Colonic mucosa (tissue), 4 donors: Measurements from ENCODE around the gene TEPSIN. TPM values are rescaled to one million over a fixed set of nuclear protein-coding genes. Genes with fewer than 3 reads are reported as not detected.
A peak's percentile ranks its signal among the peaks of the same experiment; 100 is the strongest.

Source experiments
- DNase-seq: peaks from one replicate; pipeline ENCODE4 v3.0.0-alpha.2; 2020
- H3K27ac ChIP-seq: fragments of 200-600 bp; one replicate; pipeline ENCODE4 v1.8.0; 2021
- H3K27me3 ChIP-seq: fragments of 200-600 bp; one replicate; pipeline ENCODE4 v1.8.0; 2021
- H3K36me3 ChIP-seq: fragments of 200-600 bp; one replicate; pipeline ENCODE4 v1.8.0; 2021
- H3K4me1 ChIP-seq: fragments of 200-600 bp; one replicate; pipeline ENCODE4 v1.8.0; 2021; ENCODE audit warnings: mild to moderate bottlenecking
- H3K4me3 ChIP-seq: fragments of 200-600 bp; one replicate; pipeline ENCODE4 v1.8.0; 2021
- H3K9ac ChIP-seq, 2 donors: one replicate each; pipeline ENCODE4 v1.7.0; 2013; ENCODE audit warnings: control low read depth in 2 of 2, low read depth in 2 of 2, low read length in 2 of 2
- H3K9me3 ChIP-seq: fragments of 200-600 bp; one replicate; pipeline ENCODE4 v1.8.0; 2021
- intact Hi-C: fragments of 100-400 bp; cut with DNase I; formaldehyde crosslinking; loops from one replicate; pipeline ENCODE4 v1.14.1; 2022
- total RNA-seq, 2 donors: library from RNA; stranded (reverse); fragmentation: NEBNext Ultra II Directional in 1 of 2; extraction: Animal tissue kit (Norgen Biotek cat#: 25700) in 1 of 2; gene quantifications; one replicate each; pipeline ENCODE4 v1.2.1, GENCODE V29; 2021
- TF ChIP-seq, protein P1 (sequence below): fragments of 200-600 bp; IDR thresholded peaks from one replicate; pipeline ENCODE4 v1.8.0; 2022; ENCODE audit warnings: antibody characterized with exemption, mild to moderate bottlenecking
- donor health status: healthy.
- donor health status: DM: no; HTN: no; CAD: no.
- donor health status: DM: no; HTN: no; CAD: no.

The TEPSIN gene
- total RNA-seq, 2 donors from 2014 or later: 29.3 to 46.7 TPM

DNA sequence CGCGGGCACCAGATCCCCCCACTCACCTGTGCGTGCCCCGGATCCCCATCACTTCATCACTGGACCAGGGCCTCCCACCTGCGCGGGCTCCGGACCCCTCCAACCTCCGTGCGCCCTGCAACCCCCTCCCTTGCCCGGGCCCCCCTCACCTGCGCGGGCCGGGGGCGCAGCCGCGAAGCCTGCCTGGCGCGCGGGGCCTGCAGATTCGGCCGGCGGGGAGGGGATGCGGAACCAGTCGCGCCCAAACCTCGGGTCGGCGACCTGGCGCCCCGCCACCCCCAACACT lies 16.3 kb downstream of the TEPSIN start:
- peak overlapping the region; percentile 87 for H3K4me3 ChIP-seq
- no peaks in the 10 kb centered on the region for H3K27me3 ChIP-seq
- DNase-seq: no peak
- peaks cover 14% of the 10 kb centered on the region for H3K4me1 ChIP-seq
- TF ChIP-seq, protein P1, sequence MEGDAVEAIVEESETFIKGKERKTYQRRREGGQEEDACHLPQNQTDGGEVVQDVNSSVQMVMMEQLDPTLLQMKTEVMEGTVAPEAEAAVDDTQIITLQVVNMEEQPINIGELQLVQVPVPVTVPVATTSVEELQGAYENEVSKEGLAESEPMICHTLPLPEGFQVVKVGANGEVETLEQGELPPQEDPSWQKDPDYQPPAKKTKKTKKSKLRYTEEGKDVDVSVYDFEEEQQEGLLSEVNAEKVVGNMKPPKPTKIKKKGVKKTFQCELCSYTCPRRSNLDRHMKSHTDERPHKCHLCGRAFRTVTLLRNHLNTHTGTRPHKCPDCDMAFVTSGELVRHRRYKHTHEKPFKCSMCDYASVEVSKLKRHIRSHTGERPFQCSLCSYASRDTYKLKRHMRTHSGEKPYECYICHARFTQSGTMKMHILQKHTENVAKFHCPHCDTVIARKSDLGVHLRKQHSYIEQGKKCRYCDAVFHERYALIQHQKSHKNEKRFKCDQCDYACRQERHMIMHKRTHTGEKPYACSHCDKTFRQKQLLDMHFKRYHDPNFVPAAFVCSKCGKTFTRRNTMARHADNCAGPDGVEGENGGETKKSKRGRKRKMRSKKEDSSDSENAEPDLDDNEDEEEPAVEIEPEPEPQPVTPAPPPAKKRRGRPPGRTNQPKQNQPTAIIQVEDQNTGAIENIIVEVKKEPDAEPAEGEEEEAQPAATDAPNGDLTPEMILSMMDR: no peak
- H3K27ac ChIP-seq: no peak overlapping the region
- peak overlapping the region; percentile 63 to 84 for H3K9ac ChIP-seq
- intact Hi-C loops: no loop called here
- no peaks in the 10 kb centered on the region for H3K9me3 ChIP-seq
- no peaks in the 10 kb centered on the region for H3K36me3 ChIP-seq

DNA sequence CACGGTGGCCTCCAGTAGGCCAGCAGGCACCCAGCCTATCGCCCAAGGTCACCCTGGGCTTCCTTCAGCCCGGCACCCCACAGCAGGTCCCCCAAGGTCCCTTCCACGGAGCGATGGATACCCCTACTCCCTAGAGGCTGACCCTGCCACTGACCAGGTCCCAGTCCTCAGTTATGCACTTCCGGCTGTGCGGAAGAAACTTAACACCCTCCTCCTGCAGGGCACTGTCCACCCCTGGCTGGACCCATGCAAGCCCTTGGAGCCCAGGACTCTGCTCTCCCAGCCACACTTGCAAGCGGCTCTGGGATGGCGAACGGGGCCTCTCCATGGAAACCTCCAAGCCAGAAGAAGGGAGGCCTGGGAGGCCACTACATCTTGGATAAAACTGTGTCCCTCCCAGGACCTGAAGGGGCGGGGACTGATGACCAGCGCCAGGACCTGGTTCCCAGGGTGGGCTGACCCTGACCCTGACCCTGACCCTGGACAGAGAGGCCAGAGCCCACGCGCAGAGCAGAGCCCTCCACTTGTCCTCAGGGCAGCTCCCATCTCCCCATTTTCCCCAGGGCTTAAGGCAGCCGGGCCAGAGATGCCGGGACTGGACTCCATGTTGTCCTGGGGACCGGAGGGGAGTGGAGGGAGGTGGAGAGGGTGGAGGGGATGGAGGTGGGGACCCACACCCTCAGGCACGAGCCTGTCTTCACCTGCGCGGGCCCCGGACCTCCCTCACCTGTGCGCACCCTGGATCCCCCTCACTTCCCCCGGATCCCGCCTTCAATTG lies 16.8 kb downstream of the TEPSIN start:
- intact Hi-C loops: no loop called here
- no peaks in the 10 kb centered on the region for H3K27me3 ChIP-seq
- TF ChIP-seq, protein P1: no peak
- peaks cover 14% of the 10 kb centered on the region for H3K4me1 ChIP-seq
- H3K36me3 ChIP-seq: no peaks in the 10 kb centered on the region
- H3K27ac ChIP-seq: no peak overlapping the region
- peak overlapping the region; percentile 63 to 84 for H3K9ac ChIP-seq
- peak overlapping the region; percentile 87 for H3K4me3 ChIP-seq
- no peak for DNase-seq
- no peaks in the 10 kb centered on the region for H3K9me3 ChIP-seq

DNA sequence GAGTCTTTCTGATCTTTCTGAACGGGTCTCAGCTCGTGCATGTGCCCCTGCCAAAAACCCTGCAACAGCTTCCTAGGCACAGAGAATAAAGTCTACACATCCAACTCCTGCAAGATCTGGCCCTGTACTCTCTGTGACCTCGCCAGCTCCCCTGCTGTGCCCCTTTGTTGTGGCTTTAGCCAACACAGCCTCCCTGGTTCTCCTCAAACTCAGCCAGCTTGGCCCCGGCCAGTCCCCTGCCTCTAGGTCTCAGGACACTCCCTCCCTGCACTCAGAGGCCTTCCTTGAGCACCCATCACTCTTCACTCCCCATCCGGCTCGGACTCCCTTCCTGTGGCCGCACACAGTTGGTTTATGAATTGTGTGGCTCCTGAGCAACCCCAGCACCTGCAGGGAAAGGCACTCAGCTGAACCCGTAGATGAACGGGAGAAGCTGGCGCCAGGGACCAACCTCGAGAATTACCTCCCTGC lies 17.4 kb downstream of the TEPSIN start:
- Histone ChIP-seq H3K36me3 (no peaks in the 10 kb centered on the region), H3K4me1 (peaks cover 14% of the 10 kb centered on the region), H3K27me3 (no peaks in the 10 kb centered on the region), H3K4me3 (no peak overlapping the region), H3K27ac (no peak overlapping the region), H3K9ac (no peak overlapping the region), H3K9me3 (no peaks in the 10 kb centered on the region)
- no peak for DNase-seq
- TF ChIP-seq, protein P1: no peak
- intact Hi-C loops: no loop called here

DNA sequence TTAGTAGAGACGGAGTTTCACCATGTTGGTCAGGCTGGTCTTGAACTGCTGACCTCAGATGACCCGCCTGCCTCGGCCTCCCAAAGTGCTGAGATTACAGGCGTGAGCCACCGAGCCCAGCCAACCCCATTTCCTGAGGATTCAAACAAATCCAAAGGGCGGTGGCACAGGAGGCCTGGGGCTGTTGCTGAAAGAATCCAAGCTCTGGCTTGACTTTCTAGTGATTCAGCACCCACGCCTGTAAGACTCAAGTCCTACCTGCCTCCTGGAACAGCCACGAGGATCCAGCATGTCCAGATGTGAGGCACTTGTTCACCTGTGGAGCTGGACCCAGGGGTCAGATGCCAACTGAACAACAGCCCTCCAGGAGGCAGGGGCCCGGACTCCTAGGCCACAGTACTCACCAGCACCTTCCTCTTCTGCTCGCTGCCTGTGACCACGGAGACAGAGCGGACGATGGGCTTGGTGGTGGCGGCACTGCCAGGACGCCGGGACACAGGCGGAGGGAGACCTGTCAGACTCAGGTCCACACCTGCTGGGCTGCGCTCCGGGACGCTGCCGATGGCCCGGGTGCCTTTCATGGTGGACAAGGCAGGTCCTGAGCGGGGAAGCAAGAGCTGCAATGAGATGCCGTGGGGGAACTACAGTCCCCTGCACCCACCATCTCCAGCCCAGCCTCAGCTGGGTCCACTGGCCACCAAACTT lies 19.2 kb downstream of the TEPSIN start:
- H3K36me3 ChIP-seq: no peaks in the 10 kb centered on the region
- H3K4me3 ChIP-seq: no peak overlapping the region
- no peaks in the 10 kb centered on the region for H3K9me3 ChIP-seq
- TF ChIP-seq, protein P1: no peak
- H3K9ac ChIP-seq: peak overlapping the region in 1 of 2 donors; percentile 35
- H3K4me1 ChIP-seq: peaks cover 14% of the 10 kb centered on the region
- H3K27me3 ChIP-seq: no peaks in the 10 kb centered on the region
- no peak overlapping the region for H3K27ac ChIP-seq
- no peak for DNase-seq
- intact Hi-C loops: no loop called here

DNA sequence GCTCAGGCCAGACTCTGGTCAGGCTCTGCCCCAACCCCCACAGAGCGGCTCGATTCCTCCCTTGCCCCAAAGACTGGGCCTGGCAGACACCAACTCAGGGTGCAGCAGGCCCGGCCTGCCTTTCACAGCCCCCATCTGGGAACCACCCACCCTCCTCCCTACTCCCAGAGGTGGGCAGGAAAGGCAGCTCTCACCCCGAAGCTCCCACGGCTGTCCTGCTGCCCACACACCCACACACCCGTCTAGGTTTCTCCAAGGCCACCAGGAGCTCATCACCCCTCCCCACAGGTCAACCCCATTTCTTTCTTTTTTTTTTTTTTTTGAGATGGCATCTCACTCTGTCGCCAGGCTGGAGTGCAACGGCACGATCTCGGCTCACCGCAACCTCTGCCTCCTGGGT lies 19.9 kb downstream of the TEPSIN start:
- no peaks in the 10 kb centered on the region for H3K9me3 ChIP-seq
- intact Hi-C loops: no loop called here
- H3K36me3 ChIP-seq: no peaks in the 10 kb centered on the region
- TF ChIP-seq, protein P1: no peak
- no peak overlapping the region for H3K4me3 ChIP-seq
- no peak for DNase-seq
- peaks cover 14% of the 10 kb centered on the region for H3K4me1 ChIP-seq
- H3K27ac ChIP-seq: no peak overlapping the region
- H3K27me3 ChIP-seq: no peaks in the 10 kb centered on the region
- no peak overlapping the region for H3K9ac ChIP-seq
